ENCODE measurements around the gene LMNA.

Gene LMNA

GRCh38 chr1:156083800-156084790, 30.4 kb upstream of the LMNA start:
- no peak overlapping the region for H2AFZ ChIP-seq (ENCODE audit: low read length)
- peak overlapping the region; percentile 94 for H3K4me2 ChIP-seq (ENCODE audit: low read depth, low read length, poor library complexity, severe bottlenecking)
- H3K36me3 ChIP-seq (ENCODE audit: insufficient read depth, low read length), result no peaks in the 10 kb centered on the region
- H3K79me2 ChIP-seq (ENCODE audit: insufficient read depth, low read length), result peaks cover 30% of the 10 kb centered on the region
- H3K4me1 ChIP-seq (ENCODE audit: insufficient read depth, low read length, poor library complexity, severe bottlenecking), result peaks cover 26% of the 10 kb centered on the region
- peak overlapping the region; percentile 94 for H3K4me3 ChIP-seq (ENCODE audit: low read length, poor library complexity, severe bottlenecking)
- no peaks in the 10 kb centered on the region for H3K9me2 ChIP-seq (replicated peaks; ENCODE audit: low read depth, low read length)
- no peaks in the 10 kb centered on the region for H3F3A ChIP-seq (ENCODE audit: low read depth)
- H3K9me3 ChIP-seq (ENCODE audit: insufficient read depth, low read depth, low read length), result no peaks in the 10 kb centered on the region
- no peak for TF ChIP-seq CTCF (conservative IDR thresholded peaks at IDR 0.05; ENCODE audit: low read length)
- no peak for TF ChIP-seq EZH2phosphoT487 (IDR thresholded peaks at IDR 0.05; ENCODE audit: borderline replicate concordance)
- H3K27me3 ChIP-seq (ENCODE audit: insufficient read depth, low read length, poor library complexity, severe bottlenecking), result no peaks in the 10 kb centered on the region
- H3K9ac ChIP-seq (ENCODE audit: low read depth, low read length, poor library complexity, severe bottlenecking), result no peak overlapping the region
- peaks cover 21% of the 10 kb centered on the region for H4K20me1 ChIP-seq (ENCODE audit: insufficient read depth, low read length, poor library complexity, severe bottlenecking)

GRCh38 chr1:156086256-156086662, 28.3 kb upstream of the LMNA start:
- peaks cover 10% of the 10 kb centered on the region for H3K79me2 ChIP-seq (ENCODE audit: insufficient read depth, low read length)
- no peaks in the 10 kb centered on the region for H3K27me3 ChIP-seq (ENCODE audit: insufficient read depth, low read length, poor library complexity, severe bottlenecking)
- H3K4me3 ChIP-seq (ENCODE audit: low read length, poor library complexity, severe bottlenecking), result no peak overlapping the region
- no peak overlapping the region for H3K4me2 ChIP-seq (ENCODE audit: low read depth, low read length, poor library complexity, severe bottlenecking)
- H4K20me1 ChIP-seq (ENCODE audit: insufficient read depth, low read length, poor library complexity, severe bottlenecking), result peaks cover 1% of the 10 kb centered on the region
- H3K9me2 ChIP-seq (replicated peaks; ENCODE audit: low read depth, low read length), result no peaks in the 10 kb centered on the region
- no peak overlapping the region for H3K9ac ChIP-seq (ENCODE audit: low read depth, low read length, poor library complexity, severe bottlenecking)
- H3K36me3 ChIP-seq (ENCODE audit: insufficient read depth, low read length), result no peaks in the 10 kb centered on the region
- H3K4me1 ChIP-seq (ENCODE audit: insufficient read depth, low read length, poor library complexity, severe bottlenecking), result peaks cover 10% of the 10 kb centered on the region
- no peak for TF ChIP-seq CTCF (conservative IDR thresholded peaks at IDR 0.05; ENCODE audit: low read length)
- TF ChIP-seq EZH2phosphoT487 (IDR thresholded peaks at IDR 0.05; ENCODE audit: borderline replicate concordance), result no peak
- H3K9me3 ChIP-seq (ENCODE audit: insufficient read depth, low read depth, low read length), result no peaks in the 10 kb centered on the region
- H2AFZ ChIP-seq (ENCODE audit: low read length), result no peak overlapping the region
- no peaks in the 10 kb centered on the region for H3F3A ChIP-seq (ENCODE audit: low read depth)

- Histone ChIP-seq H3K79me2 (ENCODE audit: insufficient read depth, low read length) (no peaks in the 10 kb centered on the region), H3K4me1 (ENCODE audit: insufficient read depth, low read length, poor library complexity, severe bottlenecking) (peaks cover 6% of the 10 kb centered on the region), H3K9me2 (replicated peaks; ENCODE audit: low read depth, low read length) (no peaks in the 10 kb centered on the region), H3K27me3 (ENCODE audit: insufficient read depth, low read length, poor library complexity, severe bottlenecking) (no peaks in the 10 kb centered on the region), H3K9me3 (ENCODE audit: insufficient read depth, low read depth, low read length) (no peaks in the 10 kb centered on the region), H3K4me3 (ENCODE audit: low read length, poor library complexity, severe bottlenecking) (no peak overlapping the region), H2AFZ (ENCODE audit: low read length) (no peak overlapping the region), H3K9ac (ENCODE audit: low read depth, low read length, poor library complexity, severe bottlenecking) (no peak overlapping the region), H3F3A (ENCODE audit: low read depth) (no peaks in the 10 kb centered on the region), H3K4me2 (ENCODE audit: low read depth, low read length, poor library complexity, severe bottlenecking) (no peak overlapping the region), H3K36me3 (ENCODE audit: insufficient read depth, low read length) (no peaks in the 10 kb centered on the region), H4K20me1 (ENCODE audit: insufficient read depth, low read length, poor library complexity, severe bottlenecking) (no peaks in the 10 kb centered on the region)
- TF ChIP-seq EZH2phosphoT487 (IDR thresholded peaks at IDR 0.05; ENCODE audit: borderline replicate concordance) (no peak), CTCF (conservative IDR thresholded peaks at IDR 0.05; ENCODE audit: low read length) (no peak)
These were observed 24.8 kb upstream of the LMNA start for GRCh38 chr1:156089704-156090103.

Data from Loucy (cell line).